ENCODE data around the gene CC2D1A.

CC2D1A gene

GRCh38 chr19:13902993-13903555 lies 2.9 kb upstream of the CC2D1A start:
- TF ChIP-seq RAD21 (IDR thresholded peaks at IDR 0.05; ENCODE audit: low read depth), result 0 out of 2 replicates have a peak, but pooled peaks have one; percentile 6
- TF ChIP-seq TCF12 (IDR thresholded peaks at IDR 0.05; ENCODE audit: low read depth), result no peak

DNA sequence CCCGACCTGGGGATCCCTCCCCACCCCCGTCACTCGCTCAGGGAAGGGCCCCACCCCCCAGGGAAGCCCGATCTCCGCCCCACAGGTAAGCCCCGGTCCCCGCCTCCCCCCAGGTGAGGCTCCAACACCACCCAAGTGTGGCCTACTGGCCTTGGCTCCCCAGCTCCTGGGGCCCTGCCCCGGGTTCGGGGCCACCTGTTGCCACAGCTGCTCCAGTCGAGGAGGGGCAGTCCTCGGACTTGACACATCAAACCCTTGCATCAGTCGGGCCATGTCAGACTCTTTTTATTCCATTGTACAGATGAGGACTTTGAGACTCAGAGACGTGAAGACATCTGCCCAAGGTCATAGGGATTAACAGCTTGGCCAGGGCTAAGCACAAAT lies 512 bp downstream of the CC2D1A start:
- TF ChIP-seq EP300 (IDR thresholded peaks at IDR 0.05; ENCODE audit: borderline replicate concordance) (no peak), FOXM1 (IDR thresholded peaks at IDR 0.05; ENCODE audit: borderline replicate concordance, low read depth) (no peak), TCF12 (IDR thresholded peaks at IDR 0.05; ENCODE audit: low read depth) (no peak), TEAD4 (IDR thresholded peaks at IDR 0.05) (no peak), CEBPB (IDR thresholded peaks at IDR 0.05) (no peak), YY1 (IDR thresholded peaks at IDR 0.05; ENCODE audit: low read depth) (no peak), CREB1 (IDR thresholded peaks at IDR 0.05; ENCODE audit: low read depth) (no peak), NFIC (IDR thresholded peaks at IDR 0.05) (no peak), ZBTB7A (IDR thresholded peaks at IDR 0.05; ENCODE audit: low read depth) (no peak), RAD21 (IDR thresholded peaks at IDR 0.05; ENCODE audit: low read depth) (no peak), REST (IDR thresholded peaks at IDR 0.05; ENCODE audit: low read depth) (no peak), EGR1 (IDR thresholded peaks at IDR 0.05) (no peak), USF1 (IDR thresholded peaks at IDR 0.05) (no peak), TAF1 (IDR thresholded peaks at IDR 0.05; ENCODE audit: low read depth) (no peak)
- TF ChIP-seq, protein P1, sequence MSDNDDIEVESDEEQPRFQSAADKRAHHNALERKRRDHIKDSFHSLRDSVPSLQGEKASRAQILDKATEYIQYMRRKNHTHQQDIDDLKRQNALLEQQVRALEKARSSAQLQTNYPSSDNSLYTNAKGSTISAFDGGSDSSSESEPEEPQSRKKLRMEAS (IDR thresholded peaks at IDR 0.05), result no peak

DNA sequence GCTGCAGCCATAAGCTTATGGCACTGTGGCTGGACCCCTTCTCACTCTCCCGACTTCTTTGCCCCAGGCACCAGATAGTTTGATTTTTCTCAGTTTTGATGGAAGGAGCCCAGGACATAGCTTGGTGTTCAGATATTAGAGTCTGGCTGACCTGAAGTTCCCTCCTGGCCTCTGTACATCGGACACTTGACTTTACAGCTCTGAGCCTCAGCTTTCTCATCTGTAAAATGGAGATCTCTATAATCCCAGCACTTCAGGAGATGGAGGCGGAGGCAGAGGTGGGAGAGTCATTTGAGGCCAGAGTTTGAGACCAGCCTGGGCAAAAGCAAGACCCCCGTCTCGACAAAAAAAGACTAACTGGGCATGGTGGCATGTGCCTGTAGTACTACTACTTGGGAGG lies 909 bp downstream of the CC2D1A start:
- TF ChIP-seq CEBPB (IDR thresholded peaks at IDR 0.05) (no peak), REST (IDR thresholded peaks at IDR 0.05; ENCODE audit: low read depth) (no peak)

- TF ChIP-seq CEBPB (IDR thresholded peaks at IDR 0.05), result no peak
- no peak for TF ChIP-seq EGR1 (IDR thresholded peaks at IDR 0.05)
- no peak for TF ChIP-seq RAD21 (IDR thresholded peaks at IDR 0.05; ENCODE audit: low read depth)
- TF ChIP-seq CREB1 (IDR thresholded peaks at IDR 0.05; ENCODE audit: low read depth), result no peak
- TF ChIP-seq TAF1 (IDR thresholded peaks at IDR 0.05; ENCODE audit: low read depth), result no peak
- TF ChIP-seq TEAD4 (IDR thresholded peaks at IDR 0.05), result no peak
- TF ChIP-seq YY1 (IDR thresholded peaks at IDR 0.05; ENCODE audit: low read depth), result no peak
- TF ChIP-seq TCF12 (IDR thresholded peaks at IDR 0.05; ENCODE audit: low read depth), result no peak
- TF ChIP-seq REST (IDR thresholded peaks at IDR 0.05; ENCODE audit: low read depth), result no peak
- no peak for TF ChIP-seq ZBTB7A (IDR thresholded peaks at IDR 0.05; ENCODE audit: low read depth)
- no peak for TF ChIP-seq EP300 (IDR thresholded peaks at IDR 0.05; ENCODE audit: borderline replicate concordance)
- TF ChIP-seq, protein P1 (IDR thresholded peaks at IDR 0.05), result no peak
- TF ChIP-seq USF1 (IDR thresholded peaks at IDR 0.05), result no peak
- no peak for TF ChIP-seq FOXM1 (IDR thresholded peaks at IDR 0.05; ENCODE audit: borderline replicate concordance, low read depth)
- no peak for TF ChIP-seq NFIC (IDR thresholded peaks at IDR 0.05)
These were observed 2.7 kb downstream of the CC2D1A start for GRCh38 chr19:13908674-13909073.

DNA sequence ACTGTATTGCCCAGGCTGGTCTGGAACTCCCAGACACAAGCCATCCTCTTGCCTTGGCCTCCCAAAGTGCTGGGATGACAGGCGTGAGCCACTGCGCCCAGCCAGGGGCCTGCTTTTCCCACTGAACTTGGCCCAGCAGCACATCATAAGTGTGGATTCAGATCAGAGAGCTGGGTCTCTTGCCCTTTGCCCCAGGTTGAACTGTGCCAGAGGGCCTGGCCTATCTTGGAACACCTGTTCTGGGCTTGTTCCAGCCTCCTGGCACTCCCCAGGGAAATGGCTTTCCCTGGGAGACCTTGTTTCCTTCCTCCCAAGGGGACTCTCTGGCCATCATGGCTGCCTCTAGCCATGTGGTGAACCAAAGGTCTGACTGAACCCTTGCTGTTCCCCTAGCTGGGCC lies 3.4 kb downstream of the CC2D1A start:
- no peak for TF ChIP-seq TCF12 (IDR thresholded peaks at IDR 0.05; ENCODE audit: low read depth)
- TF ChIP-seq EGR1 (IDR thresholded peaks at IDR 0.05), result no peak
- no peak for TF ChIP-seq FOXM1 (IDR thresholded peaks at IDR 0.05; ENCODE audit: borderline replicate concordance, low read depth)
- TF ChIP-seq TEAD4 (IDR thresholded peaks at IDR 0.05), result no peak
- no peak for TF ChIP-seq REST (IDR thresholded peaks at IDR 0.05; ENCODE audit: low read depth)
- no peak for TF ChIP-seq ZBTB7A (IDR thresholded peaks at IDR 0.05; ENCODE audit: low read depth)
- TF ChIP-seq CREB1 (IDR thresholded peaks at IDR 0.05; ENCODE audit: low read depth), result no peak
- TF ChIP-seq, protein P1 (IDR thresholded peaks at IDR 0.05), result no peak
- no peak for TF ChIP-seq YY1 (IDR thresholded peaks at IDR 0.05; ENCODE audit: low read depth)
- TF ChIP-seq EP300 (IDR thresholded peaks at IDR 0.05; ENCODE audit: borderline replicate concordance), result no peak
- TF ChIP-seq NFIC (IDR thresholded peaks at IDR 0.05), result no peak
- no peak for TF ChIP-seq CEBPB (IDR thresholded peaks at IDR 0.05)
- no peak for TF ChIP-seq TAF1 (IDR thresholded peaks at IDR 0.05; ENCODE audit: low read depth)
- TF ChIP-seq USF1 (IDR thresholded peaks at IDR 0.05), result no peak
- TF ChIP-seq RAD21 (IDR thresholded peaks at IDR 0.05; ENCODE audit: low read depth), result no peak

Data from Ishikawa (cell line).